Natural killer cell (primary cell): Measurements from ENCODE around the gene HTR4. TPM values are rescaled to one million over a fixed set of nuclear protein-coding genes. Genes with fewer than 3 reads are reported as not detected.

Experiments
- ATAC-seq, 3 donors: fragments of 150-1000 bp in 2 of 3; fragments of 200-7000 bp in 1 of 3; cut with Tn5 transposase; 1 replicate in 1 of 3; 2 replicates in 2 of 3; pipeline ENCODE4 v1.10.0; 2021; ENCODE audit warnings: mild to moderate bottlenecking in 2 of 3, moderate library complexity in 2 of 3
- DNase-seq, 2 donors: peaks; one replicate each; pipeline versions ENCODE4 v3.0.0 to v3.0.0-alpha.2; 2013 to 2021; ENCODE audit warnings: mixed read lengths in 1 of 2
- H3K27ac ChIP-seq: one replicate; pipeline ENCODE4 v1.5.1; 2013; ENCODE audit warnings: mild to moderate bottlenecking, low read length
- H3K27me3 ChIP-seq: one replicate; pipeline ENCODE4 v1.6.1; 2013; ENCODE audit warnings: low read length; ENCODE audit not compliant: control insufficient read depth, insufficient read depth
- H3K36me3 ChIP-seq: one replicate; pipeline ENCODE4 v1.6.1; 2013; ENCODE audit warnings: low read length; ENCODE audit not compliant: control insufficient read depth, insufficient read depth
- H3K4me1 ChIP-seq: one replicate; pipeline ENCODE4 v1.6.1; 2013; ENCODE audit warnings: low read length; ENCODE audit not compliant: control insufficient read depth, insufficient read depth
- H3K4me3 ChIP-seq: one replicate; pipeline ENCODE4 v1.5.1; 2013; ENCODE audit warnings: low read length
- H3K9me3 ChIP-seq: one replicate; pipeline ENCODE4 v1.6.1; 2013; ENCODE audit warnings: low read length; ENCODE audit not compliant: control insufficient read depth, insufficient read depth
- H3K27ac Mint-ChIP-seq, 2 donors: one replicate each; pipeline ENCODE4 v1.8.0; 2022; ENCODE audit warnings: mild to moderate bottlenecking in 2 of 2, mixed read lengths in 2 of 2, moderate library complexity in 1 of 2
- H3K27me3 Mint-ChIP-seq, 2 donors: one replicate each; pipeline ENCODE4 v1.8.0; 2022; ENCODE audit warnings: low read depth in 2 of 2, mixed read lengths in 2 of 2
- H3K36me3 Mint-ChIP-seq: one replicate; pipeline ENCODE4 v1.8.0; 2022; ENCODE audit warnings: mixed read lengths
- H3K4me1 Mint-ChIP-seq, 2 donors: one replicate each; pipeline ENCODE4 v1.8.0; 2022; ENCODE audit warnings: mixed read lengths in 2 of 2
- H3K4me3 Mint-ChIP-seq: one replicate; pipeline ENCODE4 v1.8.0; 2022; ENCODE audit warnings: mild to moderate bottlenecking, moderate library complexity, mixed read lengths
- H3K9me3 Mint-ChIP-seq, 2 donors: one replicate each; pipeline ENCODE4 v1.8.0; 2022; ENCODE audit warnings: mixed read lengths in 2 of 2
- WGBS: methylation state at CpG from one replicate; pipeline ENCODE4 v1.1.7; 2013; ENCODE audit warnings: missing lambda C conversion rate; ENCODE audit not compliant: insufficient coverage; 5-methylcytosine and 5-hydroxymethylcytosine counted together
- intact Hi-C: fragments of 100-400 bp; cut with micrococcal nuclease; formaldehyde crosslinking; loops from one replicate; pipeline ENCODE4 v1.14.2; 2022
- total RNA-seq, 4 donors: library from RNA; stranded (reverse); fragments of 120-200 nt in 1 of 4; gene quantifications; one replicate each; pipeline versions ENCODE4 v1.2.3 to v1.2.4, GENCODE V29; 2013 to 2022
- TF ChIP-seq, protein P1 (sequence below): fragments of 200-600 bp; IDR thresholded peaks from one replicate; pipeline ENCODE4 v1.8.0; 2022; ENCODE audit warnings: antibody characterized with exemption

Gene HTR4
- total RNA-seq, 3 donors from 2014 or later (not counting 1 experiment from before 2014, with no cell fraction given): not detected

- H3K36me3 Mint-ChIP-seq: peaks cover 6% of the 10 kb centered on the region
- DNase-seq (no peak), ATAC-seq (no peak)
- H3K27me3 Mint-ChIP-seq: peaks cover 11 to 26% of the 10 kb centered on the region in 2 donors
- no peaks in the 10 kb centered on the region for H3K4me1 Mint-ChIP-seq
- no peak overlapping the region for H3K27ac Mint-ChIP-seq
- H3K27ac ChIP-seq: no peak overlapping the region
- no peaks in the 10 kb centered on the region for H3K4me1 ChIP-seq
- intact Hi-C loops: no loop called here
- no peak overlapping the region for H3K4me3 Mint-ChIP-seq
- no peak overlapping the region for H3K4me3 ChIP-seq
- H3K36me3 ChIP-seq: no peaks in the 10 kb centered on the region
- TF ChIP-seq, protein P1, sequence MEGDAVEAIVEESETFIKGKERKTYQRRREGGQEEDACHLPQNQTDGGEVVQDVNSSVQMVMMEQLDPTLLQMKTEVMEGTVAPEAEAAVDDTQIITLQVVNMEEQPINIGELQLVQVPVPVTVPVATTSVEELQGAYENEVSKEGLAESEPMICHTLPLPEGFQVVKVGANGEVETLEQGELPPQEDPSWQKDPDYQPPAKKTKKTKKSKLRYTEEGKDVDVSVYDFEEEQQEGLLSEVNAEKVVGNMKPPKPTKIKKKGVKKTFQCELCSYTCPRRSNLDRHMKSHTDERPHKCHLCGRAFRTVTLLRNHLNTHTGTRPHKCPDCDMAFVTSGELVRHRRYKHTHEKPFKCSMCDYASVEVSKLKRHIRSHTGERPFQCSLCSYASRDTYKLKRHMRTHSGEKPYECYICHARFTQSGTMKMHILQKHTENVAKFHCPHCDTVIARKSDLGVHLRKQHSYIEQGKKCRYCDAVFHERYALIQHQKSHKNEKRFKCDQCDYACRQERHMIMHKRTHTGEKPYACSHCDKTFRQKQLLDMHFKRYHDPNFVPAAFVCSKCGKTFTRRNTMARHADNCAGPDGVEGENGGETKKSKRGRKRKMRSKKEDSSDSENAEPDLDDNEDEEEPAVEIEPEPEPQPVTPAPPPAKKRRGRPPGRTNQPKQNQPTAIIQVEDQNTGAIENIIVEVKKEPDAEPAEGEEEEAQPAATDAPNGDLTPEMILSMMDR: no peak
- H3K27me3 ChIP-seq: no peaks in the 10 kb centered on the region
- no peaks in the 10 kb centered on the region for H3K9me3 ChIP-seq
- no CpG with 5 or more reads among the region's 4 CpGs for WGBS
- H3K9me3 Mint-ChIP-seq: no peaks in the 10 kb centered on the region
Observed at GRCh38 chr5:148666353-148666752, 12.0 kb upstream of the HTR4 start.

GRCh38 chr5:148665431-148665830, 11.1 kb upstream of the HTR4 start:
- no peaks in the 10 kb centered on the region for H3K9me3 ChIP-seq
- Mint-ChIP-seq H3K27me3 (peaks cover 10 to 26% of the 10 kb centered on the region in 2 donors), H3K4me1 (no peaks in the 10 kb centered on the region), H3K27ac (no peak overlapping the region), H3K36me3 (no peaks in the 10 kb centered on the region), H3K9me3 (no peaks in the 10 kb centered on the region), H3K4me3 (no peak overlapping the region)
- H3K4me3 ChIP-seq: no peak overlapping the region
- H3K36me3 ChIP-seq: no peaks in the 10 kb centered on the region
- intact Hi-C loops: no loop called here
- no peaks in the 10 kb centered on the region for H3K4me1 ChIP-seq
- DNase-seq (no peak), ATAC-seq (no peak)
- WGBS: 88% methylated on average over 7 of the region's 7 CpGs
- TF ChIP-seq, protein P1: no peak
- no peaks in the 10 kb centered on the region for H3K27me3 ChIP-seq
- no peak overlapping the region for H3K27ac ChIP-seq

DNA sequence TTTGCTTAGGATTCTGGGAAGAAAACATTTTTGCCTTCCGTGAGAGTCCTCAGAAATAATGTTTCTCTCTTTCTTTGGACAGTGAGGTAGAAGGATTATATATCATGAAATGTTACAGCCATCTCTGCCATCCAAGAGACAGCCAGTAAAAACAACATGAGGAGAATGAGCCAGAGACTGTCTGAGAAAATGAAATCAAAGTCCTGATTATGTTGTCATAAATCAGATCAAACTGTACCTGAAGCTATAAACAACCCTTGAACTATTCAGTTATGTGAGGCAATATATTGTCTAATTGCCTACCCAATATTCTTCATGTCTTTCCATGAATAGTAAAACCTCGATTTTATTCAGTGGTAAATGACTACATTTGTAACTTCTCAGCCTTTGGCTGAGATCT, 9.2 kb upstream of the HTR4 start:
- WGBS: 63% methylated on average over 2 of the region's 2 CpGs
- TF ChIP-seq, protein P1: no peak
- H3K36me3 Mint-ChIP-seq: no peaks in the 10 kb centered on the region

GRCh38 chr5:148660346-148660660, 6.0 kb upstream of the HTR4 start:
- no peaks in the 10 kb centered on the region for H3K36me3 Mint-ChIP-seq
- ATAC-seq (no peak), DNase-seq (no peak)
- H3K4me3 Mint-ChIP-seq: no peak overlapping the region
- Histone ChIP-seq H3K9me3 (no peaks in the 10 kb centered on the region), H3K4me1 (no peaks in the 10 kb centered on the region), H3K27me3 (no peaks in the 10 kb centered on the region), H3K4me3 (no peak overlapping the region), H3K27ac (no peak overlapping the region), H3K36me3 (no peaks in the 10 kb centered on the region)
- no peaks in the 10 kb centered on the region for H3K4me1 Mint-ChIP-seq
- no peak overlapping the region for H3K27ac Mint-ChIP-seq
- TF ChIP-seq, protein P1: no peak
- no peaks in the 10 kb centered on the region for H3K9me3 Mint-ChIP-seq
- peaks cover 27 to 55% of the 10 kb centered on the region in 2 donors for H3K27me3 Mint-ChIP-seq
- WGBS: 70% methylated on average over 4 of the region's 5 CpGs
- intact Hi-C loops: no loop called here

More for the DNA sequence above, 9.2 kb upstream of the HTR4 start:
- Histone ChIP-seq H3K36me3 (no peaks in the 10 kb centered on the region), H3K27me3 (no peaks in the 10 kb centered on the region), H3K27ac (no peak overlapping the region), H3K9me3 (no peaks in the 10 kb centered on the region), H3K4me1 (no peaks in the 10 kb centered on the region), H3K4me3 (no peak overlapping the region)
- no peak for ATAC-seq
- no peak for DNase-seq
- intact Hi-C loops: no loop called here
- peaks cover 15 to 37% of the 10 kb centered on the region in 2 donors for H3K27me3 Mint-ChIP-seq
- H3K27ac Mint-ChIP-seq: no peak overlapping the region
- H3K4me3 Mint-ChIP-seq: no peak overlapping the region
- H3K9me3 Mint-ChIP-seq: no peaks in the 10 kb centered on the region
- H3K4me1 Mint-ChIP-seq: no peaks in the 10 kb centered on the region
